Astrocyte (in vitro differentiated cells and primary cell): Measurements from ENCODE around the gene SPO11. TPM values are rescaled to one million over a fixed set of nuclear protein-coding genes. Genes with fewer than 3 reads are reported as not detected.

Source experiments
- DNase-seq: peaks from one replicate; pipeline ENCODE4 v3.0.0-alpha.2; 2010; ENCODE audit warnings: low read depth
- FAIRE-seq: peaks from 2 replicates; lab custom pipeline; 2011; peaks lifted over from hg19 to GRCh38; lab: Jason Lieb, UNC
- H2AFZ ChIP-seq: 2 replicates; pipeline ENCODE4 v1.6.0; 2012; ENCODE audit warnings: low read depth, low read length, inconsistent platforms
- H3K27ac ChIP-seq: 2 replicates; pipeline ENCODE4 v1.5.1; 2011; ENCODE audit warnings: low read depth, low read length, inconsistent platforms
- H3K27me3 ChIP-seq: 2 replicates; pipeline ENCODE4 v1.6.0; 2011; ENCODE audit warnings: low read length, inconsistent platforms; ENCODE audit not compliant: insufficient read depth
- H3K36me3 ChIP-seq: 2 replicates; pipeline ENCODE4 v1.5.1; 2011; ENCODE audit warnings: low read length, inconsistent platforms; ENCODE audit not compliant: insufficient read depth
- H3K4me1 ChIP-seq: 2 replicates; pipeline ENCODE4 v1.5.1; 2011; ENCODE audit warnings: low read length, inconsistent platforms; ENCODE audit not compliant: insufficient read depth
- H3K4me2 ChIP-seq: 2 replicates; pipeline ENCODE4 v1.6.0; 2012; ENCODE audit warnings: low read length, inconsistent platforms
- H3K4me3 ChIP-seq: 2 replicates; pipeline ENCODE4 v1.5.1; 2011; ENCODE audit warnings: low read depth, mild to moderate bottlenecking, low read length, inconsistent platforms; ENCODE audit not compliant: insufficient read depth
- H3K79me2 ChIP-seq: 2 replicates; pipeline ENCODE4 v1.6.0; 2012; ENCODE audit warnings: mild to moderate bottlenecking, low read length, inconsistent platforms; ENCODE audit not compliant: insufficient read depth
- H3K9ac ChIP-seq: 2 replicates; pipeline ENCODE4 v1.6.0; 2012; ENCODE audit warnings: mild to moderate bottlenecking, low read length, inconsistent platforms
- H3K9me3 ChIP-seq: 2 replicates; pipeline ENCODE4 v1.5.1; 2012; ENCODE audit warnings: low read depth, mild to moderate bottlenecking, low read length, inconsistent platforms; ENCODE audit not compliant: insufficient read depth
- H4K20me1 ChIP-seq: 2 replicates; pipeline ENCODE4 v1.6.0; 2012; ENCODE audit warnings: low read length, inconsistent platforms; ENCODE audit not compliant: insufficient read depth
- H3K27ac Mint-ChIP-seq: one replicate; pipeline ENCODE4 v1.8.0; 2021; ENCODE audit warnings: mild to moderate bottlenecking, mixed read lengths; ENCODE audit not compliant: unreplicated experiment
- H3K27me3 Mint-ChIP-seq: one replicate; pipeline ENCODE4 v1.8.0; 2021; ENCODE audit warnings: low read depth, mixed read lengths; ENCODE audit not compliant: unreplicated experiment
- H3K36me3 Mint-ChIP-seq: one replicate; pipeline ENCODE4 v1.8.0; 2021; ENCODE audit warnings: low read depth, mixed read lengths; ENCODE audit not compliant: unreplicated experiment
- H3K4me1 Mint-ChIP-seq: one replicate; pipeline ENCODE4 v1.8.0; 2021; ENCODE audit warnings: low read depth, mixed read lengths; ENCODE audit not compliant: unreplicated experiment
- H3K4me3 Mint-ChIP-seq: one replicate; pipeline ENCODE4 v1.8.0; 2021; ENCODE audit warnings: mild to moderate bottlenecking, moderate library complexity, mixed read lengths; ENCODE audit not compliant: unreplicated experiment
- H3K9me3 Mint-ChIP-seq: one replicate; pipeline ENCODE4 v1.8.0; 2021; ENCODE audit warnings: mild to moderate bottlenecking, mixed read lengths; ENCODE audit not compliant: unreplicated experiment
- EZH2 ChIP-seq: IDR thresholded peaks from 2 replicates; pipeline ENCODE4 v1.6.1; 2012; ENCODE audit warnings: mild to moderate bottlenecking, low read length, inconsistent platforms; ENCODE audit not compliant: insufficient read depth
- total RNA-seq: library from RNA; stranded (reverse); gene quantifications from 2 replicates; pipeline ENCODE4 v1.2.1, GENCODE V29; 2021
- TF ChIP-seq, protein P1 (sequence below): IDR thresholded peaks from 2 replicates; pipeline ENCODE4 v1.5.1; 2011; ENCODE audit warnings: low read depth, mild to moderate bottlenecking, inconsistent platforms, low read length, moderate library complexity; ENCODE audit not compliant: insufficient read depth

The SPO11 gene
- total RNA-seq, 1 donor from 2014 or later, result not detected

DNA sequence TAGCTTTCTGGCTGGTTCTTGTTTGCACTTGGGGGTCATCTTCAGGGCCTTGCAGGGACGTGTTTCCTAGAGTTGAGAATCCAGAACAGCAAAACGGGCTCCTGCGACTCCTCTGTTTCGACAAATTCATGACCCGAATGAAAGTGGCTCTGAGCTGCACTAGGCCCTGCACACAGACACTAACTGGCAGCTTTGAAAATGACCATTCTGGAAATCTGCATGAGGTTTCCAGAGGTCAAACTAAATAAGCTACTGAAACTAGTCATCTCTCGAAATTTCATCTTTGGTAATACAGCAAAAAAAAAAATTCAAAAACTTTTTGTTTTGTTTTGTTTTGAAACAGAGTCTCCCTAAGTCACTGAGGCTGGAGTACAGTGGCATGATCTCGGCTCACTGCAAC lies 47.7 kb upstream of the SPO11 start:
- Histone ChIP-seq H3K9me3 (no peaks in the 10 kb centered on the region), H3K79me2 (no peaks in the 10 kb centered on the region), H3K4me3 (no peak overlapping the region), H3K4me2 (no peak overlapping the region), H3K36me3 (no peaks in the 10 kb centered on the region), H3K9ac (no peak overlapping the region), H2AFZ (no peak overlapping the region), H3K27ac (no peak overlapping the region), H3K4me1 (no peaks in the 10 kb centered on the region), H3K27me3 (peaks cover 59% of the 10 kb centered on the region), H4K20me1 (no peaks in the 10 kb centered on the region)
- H3K27ac Mint-ChIP-seq, result no peak overlapping the region
- H3K4me1 Mint-ChIP-seq, result peaks cover 18% of the 10 kb centered on the region
- no peak overlapping the region for H3K4me3 Mint-ChIP-seq
- peaks cover 22% of the 10 kb centered on the region for H3K27me3 Mint-ChIP-seq
- no peak for TF ChIP-seq EZH2
- TF ChIP-seq, protein P1, sequence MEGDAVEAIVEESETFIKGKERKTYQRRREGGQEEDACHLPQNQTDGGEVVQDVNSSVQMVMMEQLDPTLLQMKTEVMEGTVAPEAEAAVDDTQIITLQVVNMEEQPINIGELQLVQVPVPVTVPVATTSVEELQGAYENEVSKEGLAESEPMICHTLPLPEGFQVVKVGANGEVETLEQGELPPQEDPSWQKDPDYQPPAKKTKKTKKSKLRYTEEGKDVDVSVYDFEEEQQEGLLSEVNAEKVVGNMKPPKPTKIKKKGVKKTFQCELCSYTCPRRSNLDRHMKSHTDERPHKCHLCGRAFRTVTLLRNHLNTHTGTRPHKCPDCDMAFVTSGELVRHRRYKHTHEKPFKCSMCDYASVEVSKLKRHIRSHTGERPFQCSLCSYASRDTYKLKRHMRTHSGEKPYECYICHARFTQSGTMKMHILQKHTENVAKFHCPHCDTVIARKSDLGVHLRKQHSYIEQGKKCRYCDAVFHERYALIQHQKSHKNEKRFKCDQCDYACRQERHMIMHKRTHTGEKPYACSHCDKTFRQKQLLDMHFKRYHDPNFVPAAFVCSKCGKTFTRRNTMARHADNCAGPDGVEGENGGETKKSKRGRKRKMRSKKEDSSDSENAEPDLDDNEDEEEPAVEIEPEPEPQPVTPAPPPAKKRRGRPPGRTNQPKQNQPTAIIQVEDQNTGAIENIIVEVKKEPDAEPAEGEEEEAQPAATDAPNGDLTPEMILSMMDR, result no peak
- H3K36me3 Mint-ChIP-seq, result no peaks in the 10 kb centered on the region
- DNase-seq (no peak), FAIRE-seq (no peak)
- peaks cover 3% of the 10 kb centered on the region for H3K9me3 Mint-ChIP-seq

DNA sequence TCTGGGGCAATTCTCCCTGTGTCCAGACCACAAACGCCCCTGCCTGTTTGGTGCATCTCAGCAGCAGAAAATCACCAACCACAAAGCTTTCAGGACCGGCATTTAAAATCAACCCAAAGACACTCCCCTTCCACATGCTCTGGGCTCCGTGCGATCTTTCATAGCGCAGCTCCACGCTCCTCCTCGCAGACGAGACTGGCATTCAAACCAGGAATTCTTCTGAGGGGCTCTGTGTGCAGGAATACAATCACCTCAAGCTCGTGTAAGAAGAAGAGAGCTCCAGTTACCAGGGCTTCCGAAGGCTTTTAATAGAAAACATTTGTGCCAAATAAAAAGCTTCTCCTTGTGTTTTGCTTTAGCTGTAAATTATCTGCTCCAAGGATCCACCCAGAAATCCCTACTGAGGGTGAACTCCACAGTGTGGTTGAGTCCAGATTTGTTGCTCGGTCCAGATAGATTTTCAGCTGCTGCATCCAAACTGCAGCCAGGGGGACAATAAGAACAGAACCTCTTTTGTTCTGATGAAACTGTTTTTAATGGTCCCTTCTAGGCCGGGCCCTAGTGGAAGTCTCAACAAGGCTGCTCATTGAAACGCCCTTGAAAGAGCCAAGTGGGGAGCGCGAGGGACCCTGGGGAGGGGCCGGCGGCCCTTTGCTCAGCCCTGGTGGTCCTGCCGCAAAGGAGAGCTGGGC lies 46.8 kb upstream of the SPO11 start:
- Histone ChIP-seq H3K4me3 (no peak overlapping the region), H4K20me1 (no peaks in the 10 kb centered on the region), H3K27me3 (peaks cover 66% of the 10 kb centered on the region), H3K9me3 (no peaks in the 10 kb centered on the region), H2AFZ (no peak overlapping the region), H3K36me3 (no peaks in the 10 kb centered on the region), H3K4me2 (no peak overlapping the region), H3K27ac (no peak overlapping the region), H3K4me1 (peaks cover 7% of the 10 kb centered on the region), H3K9ac (no peak overlapping the region), H3K79me2 (no peaks in the 10 kb centered on the region)
- peak overlapping the region; percentile 55 for H3K4me3 Mint-ChIP-seq
- peaks cover 22% of the 10 kb centered on the region for H3K27me3 Mint-ChIP-seq
- TF ChIP-seq EZH2, result no peak
- TF ChIP-seq, protein P1, result no peak
- no peak for DNase-seq
- H3K4me1 Mint-ChIP-seq, result peaks cover 26% of the 10 kb centered on the region
- H3K9me3 Mint-ChIP-seq, result peaks cover 3% of the 10 kb centered on the region
- H3K27ac Mint-ChIP-seq, result no peak overlapping the region
- FAIRE-seq, result no peak
- no peaks in the 10 kb centered on the region for H3K36me3 Mint-ChIP-seq

DNA sequence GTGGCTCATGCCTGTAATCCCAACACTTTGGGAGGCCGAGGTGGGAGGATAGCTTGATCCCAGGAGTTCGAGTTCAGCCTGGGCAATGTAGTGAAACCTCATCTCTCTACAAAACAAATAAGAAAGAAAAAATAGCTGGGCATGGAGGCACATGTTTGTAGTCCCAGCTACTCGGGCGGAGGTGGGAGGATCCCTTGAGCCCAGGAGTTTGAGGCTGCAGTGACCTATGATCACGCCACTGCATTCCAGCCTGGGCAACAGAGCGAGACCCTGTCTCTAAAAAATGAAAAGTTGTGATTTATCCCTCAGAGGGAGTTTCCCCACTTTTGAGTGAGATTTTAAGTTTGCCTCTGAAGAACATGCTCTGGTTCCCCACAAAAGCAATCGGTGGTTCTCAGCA lies 45.7 kb upstream of the SPO11 start:
- no peak for FAIRE-seq
- Mint-ChIP-seq H3K9me3 (peaks cover 3% of the 10 kb centered on the region), H3K4me3 (no peak overlapping the region), H3K27ac (no peak overlapping the region), H3K36me3 (no peaks in the 10 kb centered on the region), H3K27me3 (peaks cover 21% of the 10 kb centered on the region), H3K4me1 (peaks cover 24% of the 10 kb centered on the region)
- DNase-seq, result no peak
- Histone ChIP-seq H3K27ac (no peak overlapping the region), H3K4me3 (no peak overlapping the region), H3K4me2 (no peak overlapping the region), H3K9me3 (no peaks in the 10 kb centered on the region), H3K79me2 (no peaks in the 10 kb centered on the region), H4K20me1 (no peaks in the 10 kb centered on the region), H3K27me3 (peaks cover 70% of the 10 kb centered on the region), H3K9ac (no peak overlapping the region), H3K4me1 (peaks cover 8% of the 10 kb centered on the region), H2AFZ (no peak overlapping the region), H3K36me3 (no peaks in the 10 kb centered on the region)
- TF ChIP-seq, protein P1, result no peak
- no peak for TF ChIP-seq EZH2
